HG03521 (cell line): Measurements from ENCODE around the gene TPR.
A peak's percentile ranks its signal among the peaks of the same experiment; 100 is the strongest.
"Not testable (repeated sequence)": the region's sequence is repeated elsewhere in the genome, so short reads cannot be mapped to it uniquely, and the experiment has no call there.

ENCODE experiments used
- ATAC-seq: cut with Tn5 transposase; IDR thresholded peaks from one replicate; pipeline ENCODE4 v1.9.1; 2021; ENCODE audit warnings: mild to moderate bottlenecking, moderate library complexity; ENCODE audit not compliant: unreplicated experiment

The TPR gene

DNA sequence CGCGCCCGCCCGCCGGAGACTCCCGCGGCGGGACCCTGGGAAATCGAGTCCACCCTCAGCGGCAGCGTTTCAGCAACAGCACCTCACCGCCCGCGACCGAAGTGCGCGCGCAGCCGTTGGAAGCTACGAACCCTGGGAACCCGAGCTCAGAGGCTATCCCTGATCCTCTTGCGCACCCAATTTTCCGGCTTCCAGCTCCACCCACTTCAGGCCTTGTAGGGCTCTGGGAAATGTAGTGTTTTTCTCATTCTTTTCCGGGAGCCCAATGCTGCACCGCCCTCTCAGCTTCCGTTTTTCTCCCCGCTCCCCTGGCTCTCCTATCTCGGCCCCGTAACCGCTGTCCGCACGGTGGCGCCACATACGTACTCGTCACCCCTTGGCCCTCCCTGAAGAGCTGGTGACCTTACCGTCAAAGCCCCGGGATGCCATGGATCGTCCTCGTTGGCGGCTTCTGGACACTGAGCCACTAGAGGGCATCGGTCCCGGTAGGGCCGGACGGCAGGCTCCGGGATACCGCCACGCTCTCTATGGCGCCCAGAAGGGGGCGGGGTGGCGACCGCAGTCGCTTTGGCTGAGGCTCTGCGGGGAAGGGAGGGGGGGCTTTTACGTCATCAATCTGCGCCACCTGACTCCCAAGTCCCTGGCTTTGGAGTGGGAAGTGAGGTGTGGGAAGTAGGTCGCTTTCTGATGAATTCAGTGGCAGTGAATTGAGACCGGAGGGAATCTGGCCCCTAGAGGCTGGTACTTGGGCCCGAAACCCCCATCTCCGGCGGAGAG lies at the start of gene TPR, which contains the start of gene ODR4:
TSS of gene TPR (minus strand) at position 102 of the 777 bp plus-strand sequence. CDS start 225 bp downstream, outside the sequence.
TSS of gene ODR4 (plus strand) at position 687 of the 777 bp plus-strand sequence. CDS start 3,948 bp downstream, outside the sequence.
- ATAC-seq: peak; percentile 84

DNA sequence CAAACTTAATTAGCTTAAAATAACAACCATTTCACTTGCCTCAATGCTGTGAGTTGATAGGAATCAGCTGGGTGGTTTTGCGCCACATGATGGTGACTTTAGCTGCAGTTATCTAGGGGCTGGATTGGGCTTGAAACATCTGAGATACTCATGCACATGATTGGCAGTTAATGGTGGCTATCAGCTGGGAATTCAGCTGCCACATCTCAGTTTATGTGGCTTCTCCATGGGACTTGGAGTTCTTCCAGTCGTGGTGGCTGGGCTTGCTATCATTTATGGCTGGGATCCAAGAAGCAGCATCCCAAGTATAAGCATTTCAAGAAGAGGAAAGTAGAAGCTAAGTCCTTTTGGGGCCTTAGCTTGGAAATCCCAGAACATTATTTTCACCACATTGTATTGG lies 49.5 kb upstream of the TPR start:
- no peak for ATAC-seq

DNA sequence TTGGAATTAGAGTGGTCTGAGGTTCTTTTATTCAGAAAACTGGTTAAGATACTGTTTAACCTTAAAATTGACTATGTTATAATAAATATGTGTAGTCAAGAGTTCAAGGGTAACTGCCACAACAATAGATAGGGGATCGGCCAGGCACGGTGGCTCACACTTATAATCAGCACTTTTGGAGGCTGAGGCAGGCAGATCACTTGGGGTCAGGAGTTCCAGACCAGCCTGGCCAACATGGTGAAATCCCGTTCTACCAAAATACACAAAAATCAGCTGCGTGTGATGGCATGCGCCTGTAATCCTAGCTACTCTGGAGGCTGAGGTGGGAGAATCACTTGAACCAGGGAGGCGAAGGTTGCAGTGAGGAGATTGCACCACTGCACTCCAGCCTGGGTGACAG lies 46.4 kb upstream of the TPR start:
- ATAC-seq: no peak

DNA sequence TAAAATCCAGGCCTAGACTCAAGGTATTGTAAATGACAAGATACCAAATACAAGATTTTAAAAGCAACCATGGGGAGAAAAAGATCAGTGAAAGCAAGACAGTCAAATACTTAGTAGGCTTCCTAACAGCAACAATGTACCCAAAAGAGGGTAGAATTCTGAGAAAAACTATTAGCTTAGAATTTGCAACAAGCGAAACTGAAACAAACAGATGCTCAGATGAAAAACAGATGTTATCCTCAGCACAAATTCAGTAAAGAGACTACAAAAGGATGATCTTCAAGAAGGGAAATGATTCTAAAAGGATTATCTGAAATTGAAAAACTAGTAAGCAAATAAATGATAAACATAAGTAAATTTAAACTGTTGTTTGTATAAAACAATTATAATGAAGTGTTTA lies 45.9 kb upstream of the TPR start:
- ATAC-seq: peak; percentile 79

DNA sequence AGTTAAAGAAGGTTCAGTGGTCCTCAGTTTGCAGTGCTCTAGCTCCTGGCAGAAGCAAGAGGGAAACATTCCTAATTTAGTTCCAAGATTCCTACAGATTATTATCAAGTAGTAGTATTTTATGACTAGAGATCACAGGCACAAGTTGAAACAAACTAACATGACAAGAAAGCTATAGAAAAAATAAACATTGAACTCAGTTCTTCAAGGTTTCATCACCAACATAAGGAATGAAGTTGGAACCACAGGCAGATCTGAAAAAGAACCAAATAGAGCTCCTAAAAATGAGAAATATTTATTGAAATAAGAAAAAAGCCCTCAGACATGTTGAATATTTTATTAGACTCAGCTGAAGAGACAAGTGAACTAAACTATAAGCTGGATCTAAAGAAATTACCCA lies 45.3 kb upstream of the TPR start:
- ATAC-seq: no peak

DNA sequence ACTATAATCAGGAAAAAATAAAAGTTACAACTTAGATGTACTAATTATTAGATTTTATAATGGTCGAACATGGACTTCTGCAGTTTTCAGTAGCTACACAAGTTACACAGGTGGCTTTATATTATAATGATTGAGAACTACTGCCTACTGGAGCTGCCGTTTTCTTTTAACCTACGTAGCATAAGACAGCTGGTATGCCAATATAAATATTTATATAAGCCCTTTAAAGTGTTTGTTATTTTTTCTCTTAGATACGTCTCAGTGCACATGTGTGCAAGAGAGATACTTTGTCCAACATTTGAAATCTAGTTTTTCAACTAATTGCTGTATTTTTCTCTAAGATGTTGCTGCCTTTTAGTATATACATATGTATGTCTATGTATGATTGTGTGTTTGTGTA lies 43.5 kb upstream of the TPR start:
- no peak for ATAC-seq

DNA sequence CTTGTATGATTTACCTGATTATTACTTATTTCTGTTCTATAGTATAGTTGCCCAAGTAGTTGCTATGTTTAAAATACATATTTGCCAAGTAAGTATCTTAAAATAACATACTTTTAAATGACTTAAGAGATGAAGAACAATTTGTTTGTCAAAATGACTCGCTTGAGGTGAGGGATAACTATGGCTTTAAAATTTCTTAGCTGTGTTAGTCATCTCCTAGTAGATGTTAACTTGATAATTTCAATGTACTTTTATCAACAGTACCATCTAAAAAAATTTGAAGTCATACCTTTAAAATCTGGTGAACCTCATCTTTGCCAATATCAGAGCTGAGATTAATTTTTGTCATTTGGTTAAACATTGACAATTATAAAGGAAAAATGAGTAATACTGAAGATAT lies 38.3 kb upstream of the TPR start:
- ATAC-seq: no peak

DNA sequence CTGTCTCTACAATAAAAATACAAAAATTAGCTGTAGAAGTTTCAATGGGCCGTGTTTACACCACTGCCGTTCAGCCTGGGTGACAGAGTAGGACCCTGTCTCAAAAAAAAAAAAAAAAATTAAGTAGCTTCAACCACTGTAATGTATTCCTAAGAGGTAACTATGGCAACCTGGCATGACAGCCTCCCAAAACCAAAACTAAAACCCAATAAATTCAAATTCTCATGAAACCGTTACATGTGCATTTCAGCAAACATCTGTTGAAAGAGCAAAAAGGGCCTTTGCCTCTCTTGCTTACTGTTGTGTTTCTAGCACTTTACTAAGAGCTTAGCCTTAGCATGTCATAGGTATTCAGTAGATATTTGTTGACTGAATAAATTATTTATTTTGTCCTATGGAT lies 34.0 kb upstream of the TPR start:
- peak; percentile 67 for ATAC-seq

DNA sequence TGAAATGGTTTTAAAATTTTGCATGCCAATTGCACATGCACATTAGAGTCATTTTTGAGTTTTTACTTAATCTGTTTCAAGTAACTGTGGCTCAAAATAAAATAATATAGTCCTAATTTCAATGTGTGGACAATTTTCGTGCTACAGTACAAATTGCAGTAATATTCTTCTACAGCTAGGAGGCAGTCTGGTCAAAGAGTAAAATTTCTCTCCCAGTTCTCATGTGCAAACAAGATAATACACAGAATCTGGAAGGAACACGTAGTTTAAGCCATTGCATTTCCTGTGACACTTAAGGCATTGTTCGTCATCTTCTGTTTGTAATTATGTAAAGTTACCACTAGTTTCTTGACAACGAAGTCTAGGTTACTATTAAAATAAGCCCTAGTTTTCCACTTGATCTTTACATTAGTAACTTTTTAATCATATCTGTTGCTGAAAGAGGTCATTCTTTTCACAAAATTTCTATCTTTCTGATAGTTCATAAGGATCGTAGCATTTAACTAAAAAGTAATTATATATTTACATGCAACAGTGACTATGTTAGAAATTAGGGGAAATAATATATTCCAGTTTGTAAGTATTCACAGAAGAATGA lies 29.5 kb upstream of the TPR start:
- no peak for ATAC-seq

DNA sequence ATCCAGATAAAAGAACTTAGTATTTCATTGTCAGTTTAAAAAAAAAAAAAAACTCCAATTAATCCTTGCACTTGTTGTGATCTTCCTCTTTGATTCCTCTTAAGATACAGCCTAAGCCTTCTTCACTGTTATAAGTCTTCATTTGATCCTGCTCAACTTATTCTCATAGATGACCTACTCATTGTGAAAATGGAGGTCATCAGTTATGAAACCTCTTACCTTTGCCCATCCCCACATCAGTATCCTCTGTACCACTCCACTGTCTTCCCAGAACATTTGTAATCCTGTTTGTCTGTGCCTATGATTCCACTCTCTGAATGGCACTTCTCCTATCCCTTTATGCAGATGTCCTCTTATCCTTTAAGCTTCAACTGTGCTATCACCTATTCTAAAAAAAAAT lies 28.6 kb upstream of the TPR start:
- ATAC-seq: no peak

DNA sequence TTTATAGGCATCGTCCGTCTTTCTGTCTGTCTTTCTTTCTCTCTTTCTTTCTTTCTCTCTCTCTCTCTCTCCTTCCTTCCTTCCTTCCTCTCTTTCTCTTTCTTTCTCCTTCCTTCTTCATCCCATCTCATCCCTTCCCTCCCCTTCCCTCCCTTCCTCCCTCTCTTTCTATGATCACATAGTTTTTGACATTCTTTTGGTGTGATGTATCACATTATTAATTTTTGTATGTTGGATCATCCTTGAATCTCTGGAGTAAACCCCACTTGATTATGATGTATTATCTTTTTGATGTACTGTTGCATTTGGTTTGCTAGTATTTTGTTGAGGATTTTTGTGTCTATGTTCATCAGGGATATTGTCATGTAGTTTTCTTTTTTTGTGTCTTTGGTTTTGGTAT lies 26.4 kb upstream of the TPR start:
- not testable (repeated sequence) for ATAC-seq

DNA sequence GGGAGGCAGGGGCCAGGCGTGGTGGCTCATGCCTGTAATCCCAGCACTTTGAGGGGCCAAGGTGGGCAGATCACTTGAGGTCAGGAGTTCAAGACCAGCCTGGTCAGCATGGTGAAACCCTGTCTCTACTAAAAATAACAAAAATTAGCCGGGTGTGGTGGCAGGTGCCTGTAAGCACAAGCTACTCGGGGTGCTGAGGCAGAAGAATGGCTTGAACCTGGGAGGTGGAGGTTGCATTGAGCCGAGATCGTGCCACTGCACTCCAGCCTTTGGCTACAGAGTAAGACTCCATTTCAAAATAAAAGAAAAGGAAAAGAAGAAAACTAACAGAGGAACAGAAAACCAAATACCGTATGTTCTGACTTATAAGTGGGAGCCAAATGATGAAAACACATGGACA lies 17.7 kb upstream of the TPR start:
- ATAC-seq: not testable (repeated sequence)

DNA sequence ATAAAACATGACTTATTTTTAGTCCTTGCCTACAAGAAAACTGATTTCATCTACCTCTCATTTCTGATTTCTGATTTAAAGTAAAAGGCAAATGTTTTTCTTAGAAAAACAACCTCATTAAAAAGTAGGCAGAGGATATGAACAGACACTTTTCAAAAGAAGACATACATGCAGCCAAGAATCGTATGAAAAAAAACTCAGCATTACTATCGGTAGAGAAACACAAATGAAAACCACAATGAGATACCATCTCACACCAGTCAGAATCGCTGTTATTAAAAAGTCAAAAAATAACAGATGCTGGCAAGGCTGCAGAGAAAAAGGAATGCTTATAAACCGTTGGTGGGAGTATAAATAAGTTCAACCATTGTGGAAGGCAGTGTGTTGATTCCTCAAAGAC lies 16.8 kb upstream of the TPR start:
- no peak for ATAC-seq

DNA sequence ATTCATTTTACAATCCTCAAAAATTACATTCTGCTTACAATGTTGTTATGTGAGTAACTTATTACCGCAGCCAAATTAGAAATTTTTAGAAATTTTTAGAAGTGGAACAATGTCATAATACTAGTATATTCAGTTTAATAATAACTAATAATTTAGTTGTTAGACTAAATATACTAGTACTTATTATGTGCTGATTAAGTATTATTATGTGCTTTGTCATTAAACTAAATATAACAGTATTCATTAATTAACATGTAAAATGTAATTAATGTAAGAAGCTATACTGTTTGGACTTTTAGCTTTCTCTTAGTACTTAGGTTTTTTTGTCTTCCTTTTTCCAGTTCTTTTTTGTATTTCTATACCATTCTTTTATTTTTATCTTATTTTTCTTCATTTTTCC lies 15.9 kb upstream of the TPR start:
- no peak for ATAC-seq

DNA sequence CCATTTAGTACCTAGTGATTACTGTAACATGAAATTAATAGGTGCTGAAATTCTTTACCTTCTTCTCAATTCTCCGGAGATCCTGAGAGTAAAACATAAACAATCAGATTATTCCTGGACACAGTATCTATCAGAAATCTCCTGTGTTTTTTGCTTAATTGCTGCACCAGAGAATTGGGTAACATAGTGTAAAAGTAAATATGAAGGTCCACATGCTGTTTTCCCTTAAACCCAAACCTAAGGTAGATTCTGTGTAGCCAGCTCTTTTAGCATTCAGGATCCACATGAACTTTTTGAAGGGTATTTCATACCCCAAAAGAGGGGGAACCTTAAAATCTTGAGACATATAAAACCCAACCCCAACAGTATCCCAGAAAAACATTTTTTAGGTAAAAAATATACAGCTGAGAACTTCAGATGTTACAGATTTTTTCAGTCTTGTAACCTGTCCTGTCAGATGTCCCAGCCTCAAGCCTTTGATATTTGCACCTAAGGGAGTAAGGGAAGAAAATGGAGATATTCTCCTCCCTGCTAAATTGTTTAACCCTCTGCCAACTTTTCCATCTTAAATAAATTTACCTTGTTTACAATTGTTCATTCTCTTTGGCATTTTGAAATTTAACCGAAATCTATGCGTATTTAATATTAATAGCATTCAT lies 11.8 kb upstream of the TPR start:
- ATAC-seq: no peak

DNA sequence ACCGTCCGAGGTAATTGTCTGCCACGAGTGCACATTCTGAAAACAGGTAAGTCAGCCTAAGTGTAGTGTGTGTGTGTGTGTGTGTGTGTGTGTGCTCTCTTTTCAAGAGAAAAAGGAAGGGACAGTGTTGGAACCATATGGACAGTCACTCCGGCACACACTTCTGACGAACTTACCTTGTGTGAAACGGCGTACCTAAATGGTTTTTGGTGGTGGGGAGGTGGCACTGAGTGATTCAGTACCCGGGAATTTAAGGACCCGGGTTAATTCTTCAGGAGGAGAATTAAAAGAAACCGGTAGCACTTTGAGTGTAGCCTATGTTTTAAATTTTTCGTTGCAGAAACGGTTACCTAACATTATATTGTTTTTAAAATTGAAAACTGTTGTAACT lies 871 bp upstream of the TPR start:
- peak; percentile 1 for ATAC-seq

DNA sequence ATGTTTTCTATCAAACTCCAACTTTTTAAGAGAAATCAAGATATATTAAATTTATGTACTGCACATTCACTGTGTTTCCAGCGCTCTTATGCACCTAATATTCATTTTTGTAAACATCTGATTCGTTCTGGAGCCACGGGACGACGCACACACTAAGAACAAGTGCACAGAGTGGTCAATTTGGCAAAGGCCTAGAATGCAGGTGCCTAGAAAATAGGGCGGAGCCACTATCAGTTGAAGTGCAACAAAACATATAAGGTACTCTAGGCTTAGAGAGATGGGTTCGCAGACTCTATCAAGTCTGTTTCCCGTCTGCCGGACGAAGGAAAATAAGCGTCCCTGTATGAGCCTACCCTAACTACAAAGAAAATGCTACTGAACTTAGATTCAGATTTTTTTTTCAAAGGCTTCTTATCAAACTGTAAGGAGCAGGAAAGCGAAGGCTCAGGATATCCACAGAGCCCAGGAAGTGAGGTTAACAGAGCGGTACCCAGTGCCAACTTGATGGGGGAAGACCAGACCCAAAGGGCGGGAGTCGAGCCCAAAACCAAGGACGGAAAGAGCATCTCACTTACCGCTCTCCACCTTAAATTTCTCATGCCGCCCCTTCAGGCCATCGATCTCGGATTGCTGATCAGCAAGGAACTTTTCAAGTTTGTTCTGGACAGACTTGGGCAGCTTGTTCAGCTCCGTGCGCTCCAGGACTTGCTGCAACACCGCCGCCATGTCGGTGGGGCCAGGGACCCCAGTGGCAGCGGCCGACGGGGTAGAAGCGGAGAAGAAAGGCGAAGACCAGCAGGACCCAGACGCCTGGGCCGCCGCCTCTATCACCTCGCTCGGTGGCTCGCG lies 526 bp downstream of the TPR start:
- peak; percentile 28 for ATAC-seq

DNA sequence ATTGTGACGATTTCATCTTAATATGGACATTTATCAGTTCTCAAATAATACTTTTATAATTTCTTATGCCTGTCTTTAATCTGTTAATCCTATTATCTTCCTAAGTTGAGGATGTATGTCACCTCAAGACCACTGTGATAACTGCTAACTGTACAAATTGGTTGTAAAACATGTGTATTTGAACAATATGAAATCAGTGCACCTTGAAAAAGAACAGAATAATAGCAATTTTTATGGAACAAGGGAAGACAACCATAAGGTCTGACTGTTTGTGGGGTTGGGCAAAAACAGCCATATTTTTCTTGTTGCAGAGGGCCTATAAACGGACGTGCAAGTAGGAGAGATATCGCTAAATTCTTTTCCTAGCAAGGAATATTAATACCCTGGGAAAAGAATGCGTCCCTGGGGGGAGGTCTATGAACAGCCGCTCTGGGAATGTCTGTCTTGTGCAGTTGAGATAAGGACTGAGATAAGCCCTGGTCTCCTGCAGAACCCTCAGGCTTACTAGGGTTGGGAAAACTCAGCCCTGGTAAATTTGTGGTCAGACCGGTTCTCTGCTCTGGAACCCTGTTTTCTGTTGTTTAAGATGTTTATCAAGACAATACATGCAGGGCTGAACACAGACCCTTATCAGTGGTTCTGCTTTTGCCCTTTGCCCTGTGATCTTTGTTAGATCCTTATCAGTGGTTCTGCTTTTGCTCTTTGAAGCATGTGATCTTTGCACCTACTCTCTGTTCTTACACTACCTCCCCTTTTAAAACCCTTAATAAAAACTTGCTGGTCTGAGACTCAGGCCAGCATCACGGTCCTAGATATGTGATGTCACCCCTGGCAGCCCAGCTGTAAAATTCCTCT lies 27.0 kb downstream of the TPR start:
- ATAC-seq: not testable (repeated sequence)

DNA sequence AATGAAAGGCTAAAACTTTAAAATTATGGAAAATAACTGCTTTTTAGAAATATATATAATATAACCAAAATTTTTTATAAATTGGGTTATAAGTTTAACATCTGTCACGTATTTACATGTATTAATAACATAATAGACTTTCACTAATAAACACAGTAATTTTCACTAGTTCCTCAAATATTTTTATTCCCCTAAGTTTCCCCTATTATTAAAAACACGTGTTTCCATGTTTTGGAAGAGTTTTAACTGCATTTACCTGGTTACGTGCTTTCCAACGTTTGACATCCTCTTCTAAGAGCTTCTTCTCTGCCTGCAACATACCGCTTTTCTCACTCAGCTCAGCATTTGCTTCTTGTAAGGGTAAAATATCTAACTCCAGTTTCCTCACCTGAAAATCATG lies 34.3 kb downstream of the TPR start:
- no peak for ATAC-seq

DNA sequence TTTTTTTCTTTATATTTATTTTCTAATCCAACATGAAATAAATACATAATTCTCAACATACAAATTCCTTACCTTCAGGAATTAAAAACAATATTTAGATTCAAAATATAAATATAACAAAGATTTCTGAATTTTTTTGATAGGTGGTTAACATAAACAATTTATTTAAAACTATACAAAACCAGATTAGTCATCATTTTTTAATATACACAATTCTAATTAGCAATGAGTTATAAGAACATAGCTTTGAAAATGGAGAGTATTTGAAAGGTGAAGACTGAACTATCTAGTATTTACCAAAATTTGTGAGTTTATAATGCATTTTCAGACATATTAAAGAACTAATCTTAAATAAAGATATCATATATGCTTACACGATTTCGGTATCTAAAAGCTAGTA lies 37.5 kb downstream of the TPR start:
- ATAC-seq: no peak
